SU-DHL-6 (cell line): Measurements from ENCODE around the gene DPM3.

Experiments
- CTCF ChIP-seq: fragments of 200-600 bp; sonication (generic); IDR thresholded peaks from one replicate; pipeline ENCODE4 v1.5.1; 2017; ENCODE audit warnings: antibody characterized with exemption, mild to moderate bottlenecking, low read length, moderate library complexity; ENCODE audit not compliant: insufficient read depth, poor library complexity, severe bottlenecking
- EZH2phosphoT487 ChIP-seq: fragments of 200-600 bp; sonication (generic), shearing (Covaris generic); conservative IDR thresholded peaks from 2 replicates; pipeline ENCODE4 v1.6.1; 2018; ENCODE audit warnings: mild to moderate bottlenecking, antibody characterized with exemption, low read length, moderate library complexity, mixed read lengths

GRCh38 chr1:155168456-155169210 lies 28.3 kb upstream of the DPM3 start:
- TF ChIP-seq CTCF (no peak), EZH2phosphoT487 (no peak)
